Measurements from ENCODE around the gene SV2B. TPM values are rescaled to one million over a fixed set of nuclear protein-coding genes. Genes with fewer than 3 reads are reported as not detected.
A peak's percentile ranks its signal among the peaks of the same experiment; 100 is the strongest.

Gene SV2B
- total RNA-seq, 1 donor from 2014 or later: 0.26 TPM

- H3K27me3 ChIP-seq (ENCODE audit: control insufficient read depth, insufficient read depth, low read length): peaks cover 13% of the 10 kb centered on the region
- no peak overlapping the region for H3K4me3 ChIP-seq (ENCODE audit: low read depth, low read length)
- no peak for DNase-seq (ENCODE audit: low read depth)
- no peak for FAIRE-seq
- TF ChIP-seq CTCF (IDR thresholded peaks at IDR 0.05; ENCODE audit: insufficient read depth, low read length, severe bottlenecking): no peak
- H3K36me3 ChIP-seq (ENCODE audit: control insufficient read depth, insufficient read depth, low read length): no peaks in the 10 kb centered on the region
Observed at GRCh38 chr15:91098451-91098850, 1.6 kb upstream of the SV2B start.

- Histone ChIP-seq H3K27me3 (ENCODE audit: control insufficient read depth, insufficient read depth, low read length) (peaks cover 13% of the 10 kb centered on the region), H3K36me3 (ENCODE audit: control insufficient read depth, insufficient read depth, low read length) (no peaks in the 10 kb centered on the region), H3K4me3 (ENCODE audit: low read depth, low read length) (no peak overlapping the region)
- TF ChIP-seq CTCF (IDR thresholded peaks at IDR 0.05; ENCODE audit: insufficient read depth, low read length, severe bottlenecking): peak; percentile 18
- peak; percentile 54 for DNase-seq (ENCODE audit: low read depth)
- no peak for FAIRE-seq
Observed at GRCh38 chr15:91099616-91099994, 452 bp upstream of the SV2B start.

- DNase-seq (ENCODE audit: low read depth) (peak; percentile 6), FAIRE-seq (no peak)
- Histone ChIP-seq H3K27me3 (ENCODE audit: control insufficient read depth, insufficient read depth, low read length) (peaks cover 13% of the 10 kb centered on the region), H3K36me3 (ENCODE audit: control insufficient read depth, insufficient read depth, low read length) (no peaks in the 10 kb centered on the region), H3K4me3 (ENCODE audit: low read depth, low read length) (peak overlapping the region; percentile 33)
- TF ChIP-seq CTCF (IDR thresholded peaks at IDR 0.05; ENCODE audit: insufficient read depth, low read length, severe bottlenecking): no peak
Observed at GRCh38 chr15:91100814-91101607, 954 bp downstream of the SV2B start.

GRCh38 chr15:91101608-91101920, 1.5 kb downstream of the SV2B start:
- no peak for FAIRE-seq

GRCh38 chr15:91102546-91103330, 2.7 kb downstream of the SV2B start:
- H3K4me3 ChIP-seq (ENCODE audit: low read depth, low read length): no peak overlapping the region
- no peak for TF ChIP-seq CTCF (IDR thresholded peaks at IDR 0.05; ENCODE audit: insufficient read depth, low read length, severe bottlenecking)
- H3K36me3 ChIP-seq (ENCODE audit: control insufficient read depth, insufficient read depth, low read length): no peaks in the 10 kb centered on the region
- FAIRE-seq (no peak), DNase-seq (ENCODE audit: low read depth) (no peak)
- peaks cover 13% of the 10 kb centered on the region for H3K27me3 ChIP-seq (ENCODE audit: control insufficient read depth, insufficient read depth, low read length)

More at GRCh38 chr15:91101608-91101920, 1.5 kb downstream of the SV2B start:
- H3K27me3 ChIP-seq (ENCODE audit: control insufficient read depth, insufficient read depth, low read length): peaks cover 13% of the 10 kb centered on the region
- DNase-seq (ENCODE audit: low read depth): no peak
- H3K4me3 ChIP-seq (ENCODE audit: low read depth, low read length): no peak overlapping the region
- H3K36me3 ChIP-seq (ENCODE audit: control insufficient read depth, insufficient read depth, low read length): no peaks in the 10 kb centered on the region
- no peak for TF ChIP-seq CTCF (IDR thresholded peaks at IDR 0.05; ENCODE audit: insufficient read depth, low read length, severe bottlenecking)
